Bone marrow (tissue), 2 donors: ENCODE data around the gene CLEC4G.

Source experiments
- DNase-seq, 2 donors: peaks; one replicate each; lab custom pipeline; 2025; lab: John Stamatoyannopoulos, UW

Gene CLEC4G

DNA sequence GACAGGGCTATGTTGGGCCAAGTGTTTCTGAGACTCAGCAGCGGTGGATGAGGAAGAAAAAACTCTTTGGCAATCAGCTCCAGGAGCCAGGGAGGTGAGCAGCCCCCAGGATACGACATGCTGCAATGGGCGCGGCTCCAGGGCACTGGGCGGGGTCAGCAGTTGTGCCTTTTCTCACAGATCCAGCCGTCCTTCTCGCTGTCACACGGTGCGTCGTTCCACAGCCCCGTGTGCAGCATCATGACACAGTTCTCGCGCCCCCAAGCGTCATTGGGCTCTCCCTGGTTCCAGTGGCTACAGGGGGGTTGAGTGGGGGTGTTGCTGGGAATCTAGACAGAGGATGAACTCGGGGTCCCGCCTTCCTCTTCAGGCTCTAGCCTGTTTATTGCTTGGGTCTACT is 2.7 kb downstream of the CLEC4G start:
- peak in 1 of 2 donors; percentile 11 for DNase-seq

- DNase-seq: no peak
These were observed 6.1 kb downstream of the CLEC4G start for GRCh38 chr19:7725791-7726190.

DNA sequence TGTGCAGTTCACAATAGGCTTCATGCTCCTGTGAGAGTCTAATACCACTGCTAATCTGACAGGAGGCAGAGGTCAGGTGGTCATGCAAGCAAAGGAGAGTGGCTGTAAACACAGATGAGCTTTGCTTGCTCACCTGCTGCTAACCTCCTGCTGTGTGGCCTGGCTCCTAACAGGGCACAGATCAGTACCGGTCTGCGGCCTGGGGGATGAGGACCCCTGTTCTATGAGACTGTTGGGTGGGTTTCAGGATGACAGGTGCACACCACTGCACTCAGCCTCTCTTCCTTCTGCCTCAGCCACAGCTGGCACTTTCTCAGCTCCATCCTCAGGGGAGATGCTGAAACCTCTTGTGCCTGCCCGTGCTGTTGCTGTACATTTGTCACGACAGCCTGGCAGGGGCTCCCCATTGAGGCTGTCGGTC is 9.7 kb downstream of the CLEC4G start:
- DNase-seq: no peak

DNA sequence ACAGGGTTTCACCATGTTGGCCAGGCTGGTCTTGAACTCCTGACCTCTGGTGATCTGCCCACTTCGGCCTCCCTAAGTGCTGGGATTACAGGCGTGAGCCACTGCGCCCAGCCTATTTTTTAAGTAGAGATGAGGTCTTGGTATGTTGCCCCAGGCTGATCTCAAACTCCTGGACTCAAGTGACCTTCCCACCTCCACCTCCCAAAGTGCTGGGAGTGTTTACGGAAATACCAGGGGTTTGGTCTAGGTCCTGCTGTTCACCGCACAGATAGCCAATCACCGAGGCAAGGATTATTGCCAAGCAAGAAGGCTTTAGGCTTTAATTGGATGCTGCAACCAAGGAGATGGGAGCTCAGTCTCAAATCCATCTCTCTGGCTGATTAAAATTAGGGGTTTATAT is 11.6 kb downstream of the CLEC4G start:
- DNase-seq: no peak

DNA sequence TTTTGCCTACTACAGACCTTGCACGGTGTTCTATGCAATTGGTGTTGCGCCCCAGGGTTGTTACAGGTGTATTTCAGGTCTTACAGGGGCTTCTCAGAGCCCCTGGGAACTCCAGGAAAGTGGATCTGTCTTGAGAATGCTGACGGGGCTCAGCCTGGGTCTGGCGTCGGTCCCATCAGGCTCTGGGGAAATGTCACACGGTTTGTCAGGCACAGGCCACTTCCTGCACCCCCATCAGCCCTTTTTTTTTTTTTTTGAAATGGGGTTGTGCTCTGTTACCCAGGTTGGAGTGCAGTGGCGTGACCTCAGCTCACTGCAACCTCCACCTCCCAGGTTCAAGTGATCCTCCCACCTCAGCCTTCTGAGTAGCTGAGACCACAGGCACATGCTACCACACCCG is 13.2 kb downstream of the CLEC4G start:
- no peak for DNase-seq

GRCh38 chr19:7716762-7717161 is 15.1 kb downstream of the CLEC4G start:
- no peak for DNase-seq

DNA sequence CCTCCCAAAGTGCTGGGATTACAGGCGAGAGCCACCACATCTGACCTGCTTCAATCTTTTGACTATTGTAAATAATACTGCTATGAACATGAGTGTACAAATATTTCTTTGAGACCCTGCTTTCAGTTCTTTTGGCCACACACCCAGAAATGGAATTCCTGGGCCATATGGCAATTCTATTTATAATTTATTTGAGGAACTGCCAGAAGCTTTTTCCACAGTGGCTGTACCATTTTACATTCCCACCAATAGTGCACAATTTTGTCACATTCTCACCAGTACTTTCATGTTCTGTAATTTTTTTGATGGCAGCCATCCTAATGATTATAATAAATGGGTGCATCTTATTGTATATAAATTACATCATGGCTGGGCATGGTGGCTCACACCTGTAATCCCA is 16.2 kb downstream of the CLEC4G start:
- DNase-seq: no peak

DNA sequence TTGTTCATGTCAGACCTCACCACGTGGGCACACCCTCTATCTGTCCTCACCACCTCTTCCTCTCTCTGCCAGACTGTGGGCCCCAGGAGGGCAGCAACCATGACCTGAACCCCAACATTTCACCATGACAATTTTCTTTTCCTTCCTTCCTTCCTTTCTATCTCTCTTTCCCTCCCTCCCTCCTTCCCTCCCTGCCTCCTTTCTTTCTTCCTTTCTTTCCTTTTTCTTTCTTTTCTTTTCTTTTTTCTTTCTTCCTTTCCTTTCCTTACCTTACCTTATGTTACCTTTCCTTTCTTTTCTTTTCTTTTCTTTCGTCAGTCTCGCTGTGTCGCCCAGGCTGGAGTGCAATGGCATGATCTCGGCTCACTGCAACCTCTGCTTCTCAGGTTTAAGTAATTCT is 21.3 kb downstream of the CLEC4G start:
- DNase-seq: no peak

DNA sequence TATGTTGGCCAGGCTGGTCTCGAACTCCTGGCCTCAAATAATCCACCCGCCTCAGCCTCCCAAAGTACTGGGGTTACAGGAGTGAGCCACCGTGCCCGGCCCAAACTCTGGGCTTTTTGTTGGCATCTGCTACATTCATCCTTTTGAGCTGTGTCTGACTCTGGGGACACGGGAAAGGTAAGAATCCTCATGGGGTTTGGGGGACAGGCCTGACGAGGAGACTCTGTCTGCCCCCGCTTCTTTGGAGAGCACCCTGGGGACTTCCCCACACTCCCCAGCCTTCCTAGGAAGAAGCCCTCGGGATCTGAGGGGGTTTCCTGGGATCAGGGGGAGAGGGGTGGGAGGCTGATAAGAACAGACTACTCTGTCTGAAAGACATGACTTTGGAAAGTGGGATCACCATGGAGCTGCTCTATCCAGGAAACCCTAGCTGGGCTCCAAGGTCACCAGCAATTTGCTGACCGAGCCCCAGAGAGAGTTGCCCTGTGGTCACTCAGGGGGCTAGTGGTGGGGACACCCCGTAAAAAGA is 21.9 kb downstream of the CLEC4G start:
- no peak for DNase-seq

DNA sequence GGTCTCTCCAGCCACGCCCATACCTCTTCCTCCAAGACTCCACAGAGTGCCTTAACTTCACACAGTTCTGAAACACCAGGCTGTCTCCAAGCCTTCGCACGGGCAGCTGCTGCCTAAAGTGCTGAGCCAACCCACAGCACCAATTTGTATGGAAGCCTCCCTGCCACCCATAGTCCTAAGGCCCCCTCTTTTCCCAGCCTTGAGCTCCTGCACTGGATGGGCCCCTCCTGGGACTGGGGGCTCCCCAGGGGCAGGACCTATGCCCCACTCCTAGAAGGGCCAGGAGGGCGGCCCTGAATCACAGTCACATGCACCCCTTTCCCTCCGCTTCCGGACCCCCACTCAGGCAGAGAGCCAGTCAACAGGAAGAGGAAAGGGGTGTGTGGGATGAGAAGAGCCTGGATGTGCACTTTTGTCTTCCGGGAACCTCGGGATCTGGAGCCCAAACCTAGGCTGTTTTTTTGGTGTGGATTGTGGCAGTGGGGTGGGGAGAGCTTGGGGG is 24.9 kb downstream of the CLEC4G start:
- DNase-seq: no peak

GRCh38 chr19:7706188-7706954 is 25.5 kb downstream of the CLEC4G start:
- DNase-seq: no peak

DNA sequence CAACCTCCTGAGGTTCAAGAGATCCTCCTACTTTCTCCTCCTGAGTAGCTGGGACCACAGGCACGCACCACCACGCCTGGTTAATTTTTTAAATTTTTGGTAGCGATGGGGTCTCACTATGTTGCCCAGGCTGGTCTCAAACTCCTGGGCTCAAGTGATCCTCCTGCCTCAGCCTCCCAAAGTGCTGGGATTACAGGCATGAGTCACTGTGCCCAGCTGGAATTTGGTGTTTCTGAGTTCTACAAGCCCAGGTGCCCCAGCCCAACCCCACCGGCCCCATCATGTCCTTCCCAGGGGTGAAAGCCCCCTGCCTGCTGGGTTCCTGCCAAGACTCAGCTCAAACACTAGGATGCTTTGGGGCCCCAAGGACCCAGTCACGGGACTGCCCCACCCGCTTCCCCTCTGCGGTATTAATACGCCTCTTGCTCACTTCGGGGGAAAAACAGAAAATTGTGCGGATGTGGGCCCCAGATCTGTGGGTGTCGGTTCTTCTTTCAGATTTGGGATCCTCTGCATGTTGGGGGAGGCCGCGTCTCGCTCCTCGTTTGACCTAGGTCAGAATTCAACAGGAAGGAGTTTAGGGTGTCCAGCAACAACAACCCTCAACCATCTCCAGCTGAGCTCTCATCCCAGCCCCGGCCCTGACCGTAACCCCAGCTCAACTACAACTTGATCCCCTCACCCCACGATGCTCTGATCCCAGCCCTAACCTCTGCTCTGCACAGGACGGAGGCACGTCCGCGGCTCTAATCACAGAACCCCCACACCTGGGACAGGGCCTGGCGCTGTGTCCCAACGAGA is 26.3 kb downstream of the CLEC4G start:
- peak; percentile 57 to 61 for DNase-seq

GRCh38 chr19:7704280-7705060 is 27.4 kb downstream of the CLEC4G start:
- no peak for DNase-seq

DNA sequence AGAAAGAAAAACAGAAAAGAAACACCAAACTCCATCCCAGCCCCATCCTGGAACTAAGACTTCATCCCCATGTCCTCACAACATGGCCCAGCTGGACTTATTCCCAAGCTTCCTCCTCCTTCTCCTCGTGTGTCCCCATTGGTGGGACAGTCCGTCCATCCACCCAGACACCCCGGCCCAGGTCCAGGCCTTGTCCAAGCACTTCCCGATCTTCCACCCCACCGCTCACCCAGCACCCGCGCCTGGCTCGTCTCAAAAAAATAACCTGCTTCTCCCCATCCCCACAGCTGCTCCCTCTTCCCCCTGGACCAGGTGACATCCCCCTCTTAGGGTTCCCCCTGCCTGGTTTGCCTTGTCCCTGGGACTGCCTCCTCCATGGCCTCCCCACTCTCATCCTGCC is 28.6 kb downstream of the CLEC4G start:
- DNase-seq: no peak

GRCh38 chr19:7701654-7702457 is 30.1 kb downstream of the CLEC4G start, which contains the start of gene FCER2:
Gene FCER2, minus strand, starts transcription at chr19:7702131. Its CDS starts 2,371 bp downstream, at chr19:7699760.
- DNase-seq: no peak

DNA sequence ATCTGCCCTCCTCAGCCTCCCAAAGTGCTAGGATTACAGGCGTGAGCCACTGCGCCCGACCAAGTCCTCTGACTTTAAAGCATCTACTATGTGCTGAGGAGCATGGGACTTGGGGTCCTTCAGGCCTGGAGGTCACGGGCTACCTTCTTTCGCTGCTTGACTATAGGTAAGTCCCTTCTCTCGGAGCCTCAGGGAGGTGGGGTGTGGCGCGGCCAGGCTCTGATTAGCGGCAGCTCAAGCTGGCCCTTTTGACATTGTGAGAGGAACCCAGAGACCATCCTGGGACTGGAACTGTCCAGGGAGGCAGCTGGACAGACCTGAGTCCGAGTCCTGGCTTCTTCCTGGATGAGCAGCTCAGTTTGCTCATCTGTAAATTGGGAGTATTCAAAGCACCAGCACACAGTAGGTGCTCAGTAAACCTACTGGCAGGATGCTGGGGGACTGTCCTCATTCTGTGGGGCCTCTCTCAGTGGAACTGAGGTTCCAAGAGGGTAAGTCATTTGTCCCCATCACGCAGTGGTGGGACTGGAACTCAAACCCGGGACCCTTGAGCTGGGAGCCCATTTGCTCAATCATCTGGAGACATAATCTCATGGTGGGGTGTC is 30.8 kb downstream of the CLEC4G start:
- no peak for DNase-seq

GRCh38 chr19:7699417-7700401 is 32.2 kb downstream of the CLEC4G start:
- peak in 1 of 2 donors; percentile 48 for DNase-seq

GRCh38 chr19:7699003-7699402 is 32.9 kb downstream of the CLEC4G start:
- peak in 1 of 2 donors; percentile 48 for DNase-seq

DNA sequence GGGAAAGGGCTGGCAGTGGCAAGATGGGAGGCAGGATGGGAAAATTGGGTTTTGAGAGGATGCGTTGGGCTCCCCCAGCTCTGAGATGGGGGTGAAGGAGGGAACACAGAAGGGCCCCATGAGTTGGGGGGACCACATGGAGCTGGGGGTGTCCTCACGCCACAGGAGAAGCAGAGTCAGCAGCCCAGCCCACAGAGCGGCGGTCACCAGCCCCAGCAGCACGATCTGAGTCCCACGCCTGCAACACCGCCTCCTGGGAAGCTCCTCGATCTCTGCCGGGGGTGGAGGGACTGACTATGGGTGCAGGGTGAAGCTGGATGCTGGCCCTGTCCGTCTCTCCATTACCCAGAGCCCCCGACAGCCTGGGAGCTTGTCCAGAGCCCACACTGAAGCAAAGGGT is 33.3 kb downstream of the CLEC4G start:
- DNase-seq: no peak
